Kidney epithelial cell (primary cell): ENCODE data around the gene HTR1E. TPM values are rescaled to one million over a fixed set of nuclear protein-coding genes. Genes with fewer than 3 reads are reported as not detected.

Source experiments
- DNase-seq: peaks from one replicate; pipeline ENCODE4 v3.0.0-alpha.2; 2010; ENCODE audit warnings: low read depth
- H3K27me3 ChIP-seq: 2 replicates; pipeline ENCODE4 v1.6.0; 2011; ENCODE audit warnings: low read length; ENCODE audit not compliant: control insufficient read depth, insufficient read depth
- H3K36me3 ChIP-seq: 2 replicates; pipeline ENCODE4 v1.5.1; 2011; ENCODE audit warnings: low read length; ENCODE audit not compliant: control insufficient read depth, insufficient read depth
- H3K4me3 ChIP-seq: 2 replicates; pipeline ENCODE4 v1.5.1; 2011; ENCODE audit warnings: low read depth, mild to moderate bottlenecking, control low read depth, low read length
- total RNA-seq: library from RNA; depleted of rRNA; stranded (reverse); fragments of >200 nt; gene quantifications from 2 replicates; pipeline ENCODE4 v1.2.3, GENCODE V29; 2015
- TF ChIP-seq, protein P1 (sequence below): IDR thresholded peaks from 2 replicates; pipeline ENCODE4 v1.5.1; 2011; ENCODE audit warnings: mild to moderate bottlenecking, moderate library complexity, low read length, control low read depth, inconsistent platforms; ENCODE audit not compliant: insufficient read depth, poor library complexity, severe bottlenecking

The HTR1E gene
- total RNA-seq, 1 donor from 2014 or later = not detected

DNA sequence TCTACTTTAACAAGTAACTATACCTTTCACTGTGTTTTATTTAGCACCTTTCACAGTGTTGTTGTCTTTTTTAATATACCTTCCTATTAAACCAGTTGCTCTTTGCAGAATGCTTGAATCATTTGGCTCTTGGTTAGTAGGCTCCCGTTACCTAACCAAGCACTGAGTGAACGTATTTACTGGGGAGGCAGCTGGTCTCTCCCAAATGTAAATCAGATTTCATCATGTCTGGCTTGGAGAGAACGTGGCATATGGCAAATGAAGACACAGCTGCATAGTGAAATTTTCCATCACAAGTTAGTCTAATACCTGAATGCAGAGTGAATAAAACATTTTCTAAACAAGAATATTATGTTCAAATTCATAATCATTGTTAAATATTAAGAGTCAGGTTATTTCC lies 12.4 kb downstream of the HTR1E start:
- no peak for DNase-seq
- H3K4me3 ChIP-seq = no peak overlapping the region

GRCh38 chr6:86952991-86953390 lies 15.7 kb downstream of the HTR1E start:
- Histone ChIP-seq H3K27me3 (no peaks in the 10 kb centered on the region), H3K4me3 (no peak overlapping the region), H3K36me3 (no peaks in the 10 kb centered on the region)
- DNase-seq = no peak
- TF ChIP-seq, protein P1, sequence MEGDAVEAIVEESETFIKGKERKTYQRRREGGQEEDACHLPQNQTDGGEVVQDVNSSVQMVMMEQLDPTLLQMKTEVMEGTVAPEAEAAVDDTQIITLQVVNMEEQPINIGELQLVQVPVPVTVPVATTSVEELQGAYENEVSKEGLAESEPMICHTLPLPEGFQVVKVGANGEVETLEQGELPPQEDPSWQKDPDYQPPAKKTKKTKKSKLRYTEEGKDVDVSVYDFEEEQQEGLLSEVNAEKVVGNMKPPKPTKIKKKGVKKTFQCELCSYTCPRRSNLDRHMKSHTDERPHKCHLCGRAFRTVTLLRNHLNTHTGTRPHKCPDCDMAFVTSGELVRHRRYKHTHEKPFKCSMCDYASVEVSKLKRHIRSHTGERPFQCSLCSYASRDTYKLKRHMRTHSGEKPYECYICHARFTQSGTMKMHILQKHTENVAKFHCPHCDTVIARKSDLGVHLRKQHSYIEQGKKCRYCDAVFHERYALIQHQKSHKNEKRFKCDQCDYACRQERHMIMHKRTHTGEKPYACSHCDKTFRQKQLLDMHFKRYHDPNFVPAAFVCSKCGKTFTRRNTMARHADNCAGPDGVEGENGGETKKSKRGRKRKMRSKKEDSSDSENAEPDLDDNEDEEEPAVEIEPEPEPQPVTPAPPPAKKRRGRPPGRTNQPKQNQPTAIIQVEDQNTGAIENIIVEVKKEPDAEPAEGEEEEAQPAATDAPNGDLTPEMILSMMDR = no peak

More for the DNA sequence above, 12.4 kb downstream of the HTR1E start:
- TF ChIP-seq, protein P1 = no peak
- Histone ChIP-seq H3K36me3 (no peaks in the 10 kb centered on the region), H3K27me3 (no peaks in the 10 kb centered on the region)

DNA sequence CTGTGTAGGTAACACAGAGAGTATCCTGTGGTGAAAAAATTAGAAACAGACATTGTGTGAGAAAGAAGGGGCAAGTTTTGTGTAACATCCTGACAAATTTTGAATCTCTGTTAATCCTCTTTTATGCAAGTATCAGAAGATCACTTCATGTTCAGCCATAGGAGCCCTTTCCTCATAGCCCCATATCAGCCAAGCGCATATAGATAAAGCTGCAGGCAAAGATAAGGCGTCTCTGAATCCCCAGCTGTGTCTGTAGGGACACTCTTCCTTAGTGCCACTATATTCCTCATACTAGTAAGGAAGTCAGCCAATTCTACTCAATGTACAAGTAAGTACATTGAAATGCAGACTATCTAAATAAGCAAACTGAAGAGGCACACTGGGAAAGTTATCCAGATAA lies 22.3 kb downstream of the HTR1E start:
- DNase-seq = no peak
- no peak overlapping the region for H3K4me3 ChIP-seq
- H3K36me3 ChIP-seq = no peaks in the 10 kb centered on the region
- no peaks in the 10 kb centered on the region for H3K27me3 ChIP-seq
- TF ChIP-seq, protein P1 = no peak

GRCh38 chr6:86961455-86962200 lies 24.3 kb downstream of the HTR1E start:
- no peaks in the 10 kb centered on the region for H3K27me3 ChIP-seq
- no peak for DNase-seq
- TF ChIP-seq, protein P1 = no peak
- H3K4me3 ChIP-seq = no peak overlapping the region
- H3K36me3 ChIP-seq = no peaks in the 10 kb centered on the region

GRCh38 chr6:86963352-86963751 lies 26.0 kb downstream of the HTR1E start:
- Histone ChIP-seq H3K36me3 (no peaks in the 10 kb centered on the region), H3K4me3 (no peak overlapping the region), H3K27me3 (no peaks in the 10 kb centered on the region)
- TF ChIP-seq, protein P1 = no peak
- DNase-seq = no peak
